HCT116 (cell line): ENCODE results near the gene EEFSEC.

ENCODE experiments used
- EGR1 ChIP-seq: IDR thresholded peaks from 2 replicates; pipeline ENCODE4 v1.6.1; 2012; ENCODE audit warnings: low read depth
- EZH2 ChIP-seq: fragments of 200-600 bp; sonication (generic); IDR thresholded peaks from 2 replicates; pipeline ENCODE4 v1.6.1; 2017; ENCODE audit warnings: antibody characterized with exemption, mixed run types
- FOSL1 ChIP-seq: IDR thresholded peaks from 2 replicates; pipeline ENCODE4 v1.6.1; 2012; ENCODE audit warnings: low read depth
- POLR2A ChIP-seq: IDR thresholded peaks from 2 replicates; pipeline ENCODE4 v1.7.0; 2011; ENCODE audit warnings: borderline replicate concordance; ENCODE audit not compliant: insufficient read depth, insufficient read length; ENCODE audit errors: extremely low read depth
- POLR2AphosphoS5 ChIP-seq: IDR thresholded peaks from 2 replicates; pipeline ENCODE4 v1.6.1; 2011; ENCODE audit warnings: mild to moderate bottlenecking, low read depth, low read length, moderate library complexity
- RAD21 ChIP-seq: IDR thresholded peaks from 2 replicates; pipeline ENCODE4 v1.6.1; 2012; ENCODE audit warnings: low read depth, mild to moderate bottlenecking
- SIN3A ChIP-seq: IDR thresholded peaks from 2 replicates; pipeline ENCODE4 v1.6.1; 2012; ENCODE audit warnings: low read depth
- TF ChIP-seq, protein P1 (sequence below), 3 experiments: fragments of 200-600 bp in 1 of 3; sonication (generic) in 1 of 3; IDR thresholded peaks in 2 of 3; conservative IDR thresholded peaks in 1 of 3; 2 replicates each; pipeline ENCODE4 v1.5.1; 2012 to 2017; ENCODE audit warnings: low read depth in 2 of 3, low read length in 2 of 3, antibody characterized with exemption in 1 of 3, borderline replicate concordance in 1 of 3, control low read depth in 1 of 3, mild to moderate bottlenecking in 1 of 3, mixed read lengths in 1 of 3, mixed run types in 1 of 3, moderate library complexity in 1 of 3; ENCODE audit not compliant: insufficient read depth in 1 of 3

- TF ChIP-seq POLR2AphosphoS5 (no peak), POLR2A (no peak), SIN3A (no peak), EGR1 (no peak), EZH2 (no peak), RAD21 (no peak), FOSL1 (no peak)
- TF ChIP-seq, protein P1, sequence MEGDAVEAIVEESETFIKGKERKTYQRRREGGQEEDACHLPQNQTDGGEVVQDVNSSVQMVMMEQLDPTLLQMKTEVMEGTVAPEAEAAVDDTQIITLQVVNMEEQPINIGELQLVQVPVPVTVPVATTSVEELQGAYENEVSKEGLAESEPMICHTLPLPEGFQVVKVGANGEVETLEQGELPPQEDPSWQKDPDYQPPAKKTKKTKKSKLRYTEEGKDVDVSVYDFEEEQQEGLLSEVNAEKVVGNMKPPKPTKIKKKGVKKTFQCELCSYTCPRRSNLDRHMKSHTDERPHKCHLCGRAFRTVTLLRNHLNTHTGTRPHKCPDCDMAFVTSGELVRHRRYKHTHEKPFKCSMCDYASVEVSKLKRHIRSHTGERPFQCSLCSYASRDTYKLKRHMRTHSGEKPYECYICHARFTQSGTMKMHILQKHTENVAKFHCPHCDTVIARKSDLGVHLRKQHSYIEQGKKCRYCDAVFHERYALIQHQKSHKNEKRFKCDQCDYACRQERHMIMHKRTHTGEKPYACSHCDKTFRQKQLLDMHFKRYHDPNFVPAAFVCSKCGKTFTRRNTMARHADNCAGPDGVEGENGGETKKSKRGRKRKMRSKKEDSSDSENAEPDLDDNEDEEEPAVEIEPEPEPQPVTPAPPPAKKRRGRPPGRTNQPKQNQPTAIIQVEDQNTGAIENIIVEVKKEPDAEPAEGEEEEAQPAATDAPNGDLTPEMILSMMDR (IDR thresholded peaks at IDR 0.05 in 2 of 3, conservative IDR thresholded peaks at IDR 0.05 in 1 of 3; ENCODE audit: borderline replicate concordance in 1 of 3, insufficient read depth in 1 of 3, low read depth in 2 of 3, low read length in 2 of 3), result no peak
These were observed 295.9 kb downstream of the EEFSEC start for GRCh38 chr3:128449111-128449638.
